HG02571 (cell line): ENCODE data around the gene SRSF5.
"Not testable (repeated sequence)": the region's sequence is repeated elsewhere in the genome, so short reads cannot be mapped to it uniquely, and the experiment has no call there.

Experiments
- ATAC-seq: cut with Tn5 transposase; IDR thresholded peaks from one replicate; pipeline ENCODE4 v1.9.1; 2021; ENCODE audit warnings: mild to moderate bottlenecking, moderate library complexity; ENCODE audit not compliant: unreplicated experiment

The SRSF5 gene

GRCh38 chr14:69766984-69767368, at the start of gene SRSF5:
Gene SRSF5 (plus strand): TSS chr14:69767142. CDS start chr14:69768157, 1,015 bp downstream.
- peak; percentile 69 for ATAC-seq

DNA sequence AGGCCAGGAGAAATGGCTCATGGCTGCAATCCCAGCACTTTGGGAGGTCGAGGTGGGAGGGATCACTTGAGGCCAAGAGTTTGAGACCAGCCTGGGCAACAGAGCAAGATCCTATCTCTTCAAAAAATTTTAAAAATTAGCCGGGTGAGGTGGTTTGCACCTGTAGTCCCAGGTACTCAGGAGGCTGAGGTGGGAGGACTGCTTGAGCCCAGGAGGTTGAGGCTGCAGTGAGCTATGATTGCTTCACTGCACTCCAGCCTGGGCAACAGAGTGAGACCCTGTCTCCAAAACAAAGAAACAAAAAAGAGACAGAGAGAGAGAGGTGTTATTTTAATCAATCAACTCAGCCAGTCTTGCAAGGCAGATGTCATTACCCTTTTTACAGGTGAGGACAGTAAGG, 48.3 kb upstream of the SRSF5 start:
- not testable (repeated sequence) for ATAC-seq

GRCh38 chr14:69719501-69719951, 47.4 kb upstream of the SRSF5 start:
- no peak for ATAC-seq

- ATAC-seq = no peak
These were observed 46.0 kb upstream of the SRSF5 start for GRCh38 chr14:69720912-69721311.

- ATAC-seq = peak; percentile 87
These were observed 40.0 kb upstream of the SRSF5 start for GRCh38 chr14:69726761-69727511.

DNA sequence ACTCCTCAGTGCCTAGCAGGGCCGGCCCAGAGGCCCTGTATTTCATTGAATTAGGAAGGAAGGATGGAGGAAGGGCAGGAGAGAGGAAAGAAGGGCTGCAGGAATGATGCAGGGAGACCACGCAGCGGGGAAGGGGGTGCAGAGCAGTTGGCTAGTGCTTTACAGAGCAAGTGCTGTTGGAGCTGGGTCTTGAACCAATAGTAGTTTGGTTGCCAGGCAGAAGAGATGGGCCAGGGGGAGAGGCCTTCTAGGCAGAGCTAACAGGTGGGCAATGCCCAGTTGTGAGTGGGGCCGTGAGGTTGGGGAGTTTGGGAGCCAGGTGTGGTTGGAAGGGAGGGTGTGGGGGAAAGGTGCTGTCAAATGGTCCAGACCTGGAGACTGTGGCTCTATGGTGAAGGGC, 39.1 kb upstream of the SRSF5 start:
- ATAC-seq = no peak

GRCh38 chr14:69731919-69732598, 34.9 kb upstream of the SRSF5 start:
- not testable (repeated sequence) for ATAC-seq

DNA sequence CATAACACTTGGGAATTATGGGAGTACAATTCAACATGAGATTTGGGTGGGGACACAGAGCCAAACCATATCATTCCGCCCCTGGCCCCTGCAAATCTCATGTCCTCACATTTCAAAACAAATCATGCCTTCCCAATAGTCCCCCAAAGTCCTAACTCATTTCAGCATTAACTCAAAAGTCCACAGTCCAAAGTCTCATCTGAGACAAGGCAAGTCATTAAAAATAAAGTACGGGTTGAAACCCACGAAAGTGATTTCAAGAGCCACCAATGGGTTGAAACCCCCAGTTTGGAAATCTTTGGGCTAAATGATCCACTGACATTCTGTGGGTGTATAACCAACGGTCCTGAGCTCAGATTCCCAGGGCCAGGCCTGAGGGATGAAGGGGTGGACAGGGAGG, 30.5 kb upstream of the SRSF5 start:
- not testable (repeated sequence) for ATAC-seq

DNA sequence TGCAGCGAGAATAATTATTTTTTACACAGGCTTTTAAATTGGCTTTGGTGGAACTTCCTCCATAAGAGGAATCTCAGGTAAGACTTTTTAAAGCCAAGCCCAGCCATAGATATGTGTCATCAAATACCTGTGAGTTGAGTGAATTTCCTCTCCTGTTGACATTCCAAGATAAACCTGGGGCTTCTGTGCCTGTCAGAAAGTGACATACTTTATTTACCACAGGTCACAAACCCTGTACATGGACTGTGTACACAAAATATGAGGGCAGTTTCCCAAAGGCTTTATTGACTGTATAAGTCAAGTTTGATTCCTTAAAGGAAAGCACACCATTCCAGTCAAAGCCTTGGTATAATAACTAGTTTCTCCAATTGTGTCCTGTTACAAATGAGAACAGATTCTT, 25.9 kb upstream of the SRSF5 start:
- ATAC-seq = no peak

DNA sequence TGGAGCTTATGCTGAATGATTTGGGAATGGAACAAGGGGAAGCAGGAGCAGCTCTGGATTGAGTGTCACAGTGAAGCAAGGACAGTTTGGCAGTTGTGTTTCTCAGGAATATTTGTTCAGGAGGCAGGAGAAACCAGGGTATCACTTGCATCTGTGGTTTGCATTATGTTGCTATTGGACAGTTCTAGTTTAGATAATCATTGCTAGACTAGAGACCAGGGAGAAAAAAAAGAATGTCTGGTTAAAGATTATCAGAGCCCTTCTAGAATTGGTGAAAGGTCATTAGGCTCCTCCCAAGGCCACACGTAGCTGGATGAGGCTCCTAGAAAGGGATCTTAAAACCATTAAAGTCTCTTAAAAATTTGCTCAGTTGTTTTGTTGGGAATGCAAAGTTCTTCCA, 17.0 kb upstream of the SRSF5 start:
- no peak for ATAC-seq

DNA sequence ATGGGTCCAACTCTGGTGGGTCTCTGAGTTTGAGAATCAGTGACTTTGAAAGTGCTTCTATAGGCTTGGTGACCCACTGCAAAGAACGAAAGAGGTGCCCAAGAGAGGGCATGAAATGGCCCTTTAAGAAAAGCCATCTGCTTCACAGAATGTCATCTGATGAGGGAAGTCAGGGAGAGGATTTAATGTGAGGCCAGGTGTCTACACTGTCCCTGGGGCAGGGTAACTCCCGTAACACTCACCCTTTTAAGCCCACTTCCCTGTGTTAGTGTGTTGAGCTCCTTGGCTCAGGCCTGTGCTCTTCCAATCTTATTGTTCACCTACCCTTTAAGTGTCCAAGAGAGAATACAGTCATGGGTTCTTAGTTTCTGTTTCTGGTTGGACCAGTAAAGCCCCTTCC, 16.4 kb upstream of the SRSF5 start:
- ATAC-seq = no peak

- no peak for ATAC-seq
These were observed 14.2 kb upstream of the SRSF5 start for GRCh38 chr14:69752773-69753172.

DNA sequence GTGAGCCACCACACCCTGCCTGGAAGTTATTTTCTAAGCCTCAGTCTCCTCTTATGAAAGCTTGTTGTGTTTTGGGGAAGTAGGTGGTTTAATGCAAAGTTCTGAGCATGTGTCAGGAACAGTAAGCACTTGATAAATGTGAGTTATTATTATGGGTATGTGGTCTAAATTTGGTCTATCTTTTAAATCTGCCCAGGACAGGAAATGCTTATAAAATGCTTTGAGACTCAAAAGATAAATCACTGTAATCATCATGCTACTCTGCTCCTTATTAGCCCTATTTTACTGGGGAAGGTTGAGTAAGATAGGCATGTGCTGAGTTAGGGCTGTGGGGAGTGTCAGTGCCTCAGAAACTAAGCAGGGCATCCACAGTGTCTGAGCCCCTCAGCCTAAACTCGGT, 13.1 kb upstream of the SRSF5 start:
- ATAC-seq = no peak

- no peak for ATAC-seq
These were observed 12.5 kb upstream of the SRSF5 start for GRCh38 chr14:69754487-69754886.

GRCh38 chr14:69755296-69755695, 11.6 kb upstream of the SRSF5 start:
- no peak for ATAC-seq

DNA sequence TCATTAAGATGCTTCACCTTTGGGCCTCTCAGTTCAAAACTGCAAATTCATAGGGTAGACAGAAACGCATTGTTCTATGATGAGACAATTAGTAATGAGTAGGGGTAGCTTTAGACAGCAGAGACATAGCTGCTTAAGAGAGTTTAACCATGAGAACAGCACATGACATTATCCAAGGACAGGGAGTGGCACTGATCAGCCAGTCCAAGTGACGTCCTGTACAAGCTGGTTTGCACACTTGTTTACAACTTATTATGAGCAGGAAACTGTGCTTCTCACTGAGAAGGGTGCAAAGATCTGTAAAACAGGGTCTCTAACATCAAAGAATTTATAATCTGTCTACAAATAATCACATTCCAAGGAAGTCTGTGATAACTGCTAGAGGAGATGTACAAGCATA, 11.2 kb upstream of the SRSF5 start:
- no peak for ATAC-seq

DNA sequence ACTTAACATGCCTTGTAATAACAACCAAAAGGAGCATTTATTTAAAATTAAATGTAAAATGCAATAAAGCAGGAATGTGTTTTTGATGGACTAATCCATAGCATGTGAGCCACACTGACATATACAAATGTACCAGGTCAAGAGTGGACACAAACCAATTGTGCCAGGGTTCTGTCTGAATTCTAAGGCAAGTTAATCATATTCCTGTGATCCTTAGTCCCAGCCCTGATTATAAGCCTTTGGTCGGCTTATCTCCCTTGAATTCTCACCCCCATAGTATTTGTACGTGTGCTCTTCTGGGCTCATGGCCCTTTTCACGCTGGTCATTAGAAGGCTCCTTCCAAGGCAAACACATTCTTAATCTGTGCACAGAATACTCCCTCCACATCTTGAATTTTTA, 10.6 kb upstream of the SRSF5 start:
- no peak for ATAC-seq

GRCh38 chr14:69760810-69761209, 6.1 kb upstream of the SRSF5 start:
- ATAC-seq = no peak

DNA sequence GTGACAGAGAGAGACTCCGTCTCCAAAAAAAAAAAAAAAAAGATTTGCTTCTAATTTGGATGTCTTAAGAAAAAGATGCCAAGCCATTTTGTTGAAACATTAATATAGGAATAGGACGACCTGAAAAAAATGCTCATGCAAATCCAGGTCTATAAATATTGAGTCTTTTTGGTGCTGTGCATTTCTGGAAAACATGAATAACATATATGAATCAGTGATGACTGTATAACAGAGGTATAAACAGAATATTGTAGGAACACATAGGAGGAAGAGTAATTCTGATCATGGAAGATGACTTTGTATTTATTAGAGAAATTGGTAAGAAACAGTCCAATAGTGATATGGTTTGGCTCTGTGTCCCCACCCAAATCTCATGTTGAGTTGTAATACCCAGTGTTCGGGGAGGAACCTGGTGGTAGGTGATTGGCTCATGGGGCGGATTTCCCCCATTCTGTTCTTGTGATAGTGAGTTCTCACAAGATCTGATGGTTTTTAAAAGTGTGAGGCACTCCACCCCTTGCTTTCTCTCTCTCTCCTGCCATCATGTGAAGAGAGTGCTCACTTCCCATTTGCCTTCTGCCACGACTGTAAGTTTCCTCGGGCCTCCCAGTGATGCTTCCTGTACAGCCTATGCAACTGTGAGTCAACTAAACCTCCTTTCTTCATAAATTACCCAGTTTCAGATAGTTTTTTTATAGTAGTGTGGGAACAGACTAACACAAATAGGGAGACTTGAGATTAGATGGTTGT, 3.0 kb upstream of the SRSF5 start:
- ATAC-seq = no peak

GRCh38 chr14:69767369-69767999, 542 bp downstream of the SRSF5 start:
- ATAC-seq = peak; percentile 67

- no peak for ATAC-seq
These were observed 1.9 kb downstream of the SRSF5 start for GRCh38 chr14:69768873-69769272.
